HepG2 (cell line): ENCODE measurements around the gene ALG5. TPM values are rescaled to one million over a fixed set of nuclear protein-coding genes. Genes with fewer than 3 reads are reported as not detected.

Experiments used
- ATAC-seq: fragments of 200-7000 bp; cut with Tn5 transposase; 3 replicates; pipeline ENCODE4 v1.9.1; 2020; ENCODE audit warnings: mild to moderate bottlenecking, moderate library complexity
- BruUV-seq: library from RNA; stranded (reverse); fragments of 400-500 nt; replicated peaks from 2 replicates; lab custom pipeline; 2021; lab: Mats Ljungman, UMichigan
- CTCF ChIA-PET: fragments of 300-600 bp; formaldehyde crosslinking; extraction: SDS; loops from one replicate; lab custom pipeline; 2021; ENCODE audit warnings: low total read pairs, inconsistent platforms, low intra/inter-chr PET ratio; lab: Yijun Ruan, JAX
- POLR2A ChIA-PET: fragments of 350-600 bp; sonication (Branson Sonifier 250); formaldehyde crosslinking; loops from one replicate; lab custom pipeline; 2020; ENCODE audit warnings: antibody characterized with exemption, inconsistent platforms; lab: Yijun Ruan, JAX
- DNase-seq: peaks from one replicate; pipeline ENCODE4 v3.0.0-alpha.2; 2015; ENCODE audit warnings: low spot score
- FAIRE-seq: peaks from 3 replicates; lab custom pipeline; 2011; peaks lifted over from hg19 to GRCh38; lab: Jason Lieb, UNC
- H2AFZ ChIP-seq: one replicate; pipeline ENCODE4 v1.6.1; 2011; ENCODE audit warnings: low read length, inconsistent platforms
- H3K27ac ChIP-seq: fragments of 300-600 bp; 3 replicates; pipeline ENCODE4 v1.8.0; 2011; ENCODE audit warnings: mixed run types, mild to moderate bottlenecking, mixed read lengths, low read length, inconsistent platforms; ENCODE audit not compliant: insufficient read depth; ENCODE audit errors: extremely low read length
- H3K27me3 ChIP-seq, 2 experiments: fragments of 200-600 bp in 1 of 2; 2 replicates in 1 of 2; 3 replicates in 1 of 2; pipeline versions ENCODE4 v1.6.0 to v1.8.0; 2011; ENCODE audit warnings: low read length in 2 of 2, mild to moderate bottlenecking in 2 of 2, moderate library complexity in 2 of 2, inconsistent platforms in 1 of 2; ENCODE audit not compliant: insufficient read depth in 2 of 2, control insufficient read depth in 1 of 2
- H3K36me3 ChIP-seq, 2 experiments: fragments of 200-600 bp in 1 of 2; replicated peaks in 1 of 2; 2 replicates in 1 of 2; 3 replicates in 1 of 2; pipeline versions ENCODE4 v1.5.1 to v1.8.0; 2011; ENCODE audit warnings: low read length in 2 of 2, inconsistent platforms in 1 of 2; ENCODE audit not compliant: insufficient read depth in 2 of 2, control insufficient read depth in 1 of 2
- H3K4me1 ChIP-seq: 2 replicates; pipeline ENCODE4 v1.5.1; 2012; ENCODE audit warnings: low read length, inconsistent platforms; ENCODE audit not compliant: insufficient read depth
- H3K4me2 ChIP-seq: 2 replicates; pipeline ENCODE4 v1.6.0; 2011; ENCODE audit warnings: low read depth, low read length, inconsistent platforms
- H3K4me3 ChIP-seq, 3 experiments: fragments of 200-600 bp in 1 of 3; sonication (generic), shearing (Covaris generic) in 1 of 3; replicated peaks in 1 of 3; 2 replicates each; pipeline ENCODE4 v1.5.1; 2011 to 2016; ENCODE audit warnings: low read length in 3 of 3, inconsistent platforms in 2 of 3, low read depth in 2 of 3, mild to moderate bottlenecking in 2 of 3, control low read depth in 1 of 3, mixed read lengths in 1 of 3; ENCODE audit not compliant: insufficient read depth in 1 of 3
- H3K79me2 ChIP-seq: one replicate; pipeline ENCODE4 v1.6.1; 2011; ENCODE audit warnings: low read length, inconsistent platforms; ENCODE audit not compliant: insufficient read depth
- H3K9ac ChIP-seq: 2 replicates; pipeline ENCODE4 v1.6.0; 2011; ENCODE audit warnings: mild to moderate bottlenecking, low read depth, low read length, inconsistent platforms; ENCODE audit not compliant: insufficient read depth
- H3K9me3 ChIP-seq: 2 replicates; pipeline ENCODE4 v1.5.1; 2012; ENCODE audit warnings: mild to moderate bottlenecking, low read length
- H4K20me1 ChIP-seq: 2 replicates; pipeline ENCODE4 v1.6.0; 2011; ENCODE audit warnings: inconsistent platforms, mild to moderate bottlenecking, low read length, moderate library complexity; ENCODE audit not compliant: insufficient read depth
- CEBPB ChIP-seq: IDR thresholded peaks from 2 replicates; pipeline ENCODE4 v1.6.1; 2011; ENCODE audit warnings: low read depth, low read length, improper control_type of control experiment, borderline replicate concordance
- KAT2B ChIP-seq: fragments of 150-350 bp; IDR thresholded peaks from 2 replicates; pipeline ENCODE4 v1.6.1; 2014; ENCODE audit warnings: low read depth, low read length, borderline replicate concordance
- MED8 ChIP-seq: sonication (generic); formaldehyde crosslinking; IDR thresholded peaks from 2 replicates; pipeline ENCODE4 v1.8.1; 2023; ENCODE audit warnings: mild to moderate bottlenecking, missing genetic modification reagents; ENCODE audit not compliant: insufficient replicate concordance
- RBFOX2 ChIP-seq: fragments of 200-400 bp; formaldehyde crosslinking; IDR thresholded peaks from 2 replicates; pipeline ENCODE4 v1.6.1; 2017; ENCODE audit warnings: low read depth, mild to moderate bottlenecking, low read length
- ZKSCAN8 ChIP-seq: IDR thresholded peaks from 2 replicates; pipeline ENCODE4 v1.6.1; 2016; ENCODE audit warnings: borderline replicate concordance, missing genetic modification reagents, missing compliant biosample characterization
- ZMAT3 ChIP-seq: sonication (generic); formaldehyde crosslinking; conservative IDR thresholded peaks from 2 replicates; pipeline ENCODE4 v1.7.0; 2021; ENCODE audit warnings: missing genetic modification reagents
- ZNF225 ChIP-seq: sonication (generic); formaldehyde crosslinking; IDR thresholded peaks from 2 replicates; pipeline ENCODE4 v1.4.0; 2020; ENCODE audit warnings: mild to moderate bottlenecking, missing genetic modification reagents
- ZNF263 ChIP-seq: sonication (generic); formaldehyde crosslinking; IDR thresholded peaks from 2 replicates; pipeline ENCODE4 v1.4.0; 2020; ENCODE audit warnings: missing genetic modification reagents
- ZNF317 ChIP-seq: sonication (generic); formaldehyde crosslinking; IDR thresholded peaks from 2 replicates; pipeline ENCODE4 v1.5.0; 2020; ENCODE audit warnings: mild to moderate bottlenecking, missing genetic modification reagents
- ZNF331 ChIP-seq: sonication (generic); formaldehyde crosslinking; IDR thresholded peaks from 2 replicates; pipeline ENCODE4 v1.4.0; 2020; ENCODE audit warnings: missing genetic modification reagents
- ZNF446 ChIP-seq: sonication (generic); formaldehyde crosslinking; IDR thresholded peaks from 2 replicates; pipeline ENCODE4 v1.5.0; 2020; ENCODE audit warnings: mild to moderate bottlenecking, missing genetic modification reagents
- ZNF543 ChIP-seq: sonication (generic); formaldehyde crosslinking; IDR thresholded peaks from 2 replicates; pipeline ENCODE4 v1.4.0; 2020; ENCODE audit warnings: mild to moderate bottlenecking, missing genetic modification reagents
- WGBS: methylation state at CpG from one replicate; pipeline ENCODE4 v1.1.6; 2017; ENCODE audit warnings: low lambda C conversion rate; 5-methylcytosine and 5-hydroxymethylcytosine counted together
- in situ Hi-C: cut with HindIII; loops from 2 replicates; pipeline ENCODE4 v1.10.0; 2017; ENCODE audit warnings: low pct_unique_long_range_greater_than_20kb; ENCODE audit not compliant: extremely low pct_ligation_motif_present
- intact Hi-C: fragments of 100-400 bp; cut with micrococcal nuclease; formaldehyde crosslinking; loops from one replicate; pipeline ENCODE4 v1.10.0; 2022; ENCODE audit not compliant: unreplicated experiment
- polyA plus RNA-seq, 8 experiments: library from polyadenylated mRNA; depleted of rRNA in 3 of 8; stranded (reverse) in 7 of 8; unstranded in 1 of 8; fragments of >200 nt; fragmentation: Illumina TruSeq in 4 of 8; extraction: Trizol in 4 of 8; gene quantifications; 2 replicates each; pipeline versions ENCODE4 v1.2.1 to v1.2.3, GENCODE V29; 2011 to 2016; ENCODE audit warnings: low read depth in 4 of 8, missing spikeins in 1 of 8, mixed read lengths in 1 of 8; ENCODE audit not compliant: insufficient read depth in 1 of 8
- total RNA-seq, 5 experiments: library from RNA; depleted of rRNA; stranded (reverse); fragments of >200 nt; fragmentation: Illumina TruSeq; extraction: Trizol; gene quantifications; 2 replicates each; pipeline ENCODE4 v1.2.3, GENCODE V29; 2016; ENCODE audit warnings: low read depth in 1 of 5
- TF ChIP-seq, protein P1 (sequence below): sonication (generic); formaldehyde crosslinking; conservative IDR thresholded peaks from 2 replicates; pipeline ENCODE4 v1.4.0; 2020; ENCODE audit warnings: missing genetic modification reagents

Gene ALG5
- total and polyA plus RNA-seq, 2 of the 13 experiments (the other 11 are each of a cell fraction or from before 2014, with no cell fraction given) = 27.8 to 51.1 TPM

DNA sequence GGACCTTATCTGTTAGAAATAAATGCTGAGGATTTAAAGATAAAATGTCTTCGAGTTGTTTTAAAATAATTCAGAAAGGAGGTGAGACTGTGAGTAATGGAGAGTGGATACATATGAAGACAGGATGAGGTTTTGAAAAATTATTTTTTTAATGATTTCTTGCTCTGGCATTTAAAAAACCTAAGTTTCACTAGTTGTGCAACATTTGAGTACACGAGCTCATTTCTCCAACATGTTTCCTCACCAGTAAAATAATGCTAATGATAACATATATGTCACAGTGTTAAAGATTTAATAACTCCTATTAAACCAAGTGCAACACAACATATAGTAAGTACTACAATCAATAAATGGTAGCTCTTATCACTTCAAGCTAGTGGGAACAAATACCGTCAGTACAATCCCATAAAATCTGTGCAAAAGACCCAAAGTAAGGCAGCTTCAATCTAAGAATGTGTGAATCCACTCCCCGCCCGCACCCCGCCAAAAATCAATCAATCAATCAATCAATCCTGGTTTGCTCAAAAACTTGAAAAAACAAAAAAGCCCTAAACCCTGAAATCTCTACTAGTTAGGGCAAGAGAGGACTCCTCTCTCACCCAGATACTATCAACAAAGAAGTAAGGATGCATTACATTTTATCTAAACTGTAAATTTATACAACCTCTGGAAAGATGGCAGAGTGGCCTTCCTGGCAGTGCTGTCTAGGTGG lies 1.3 kb downstream of the ALG5 start:
- FAIRE-seq (no peak), DNase-seq (no peak)
- no peak overlapping the region for H2AFZ ChIP-seq
- H3K27ac ChIP-seq = peak overlapping the region; percentile 99
- intact Hi-C loops (loop anchor here (2.0 kb wide), 1 partner anchor 71 kb away; no protein-coding TSS in a partner anchor), in situ Hi-C loops (no loop called here)
- peaks cover 57% of the 10 kb centered on the region for H3K79me2 ChIP-seq
- H3K4me1 ChIP-seq = peaks cover 21% of the 10 kb centered on the region
- BruUV-seq = no TSS peak
- WGBS = 52% methylated on average over 6 of the region's 6 CpGs
- H3K9me3 ChIP-seq = no peaks in the 10 kb centered on the region
- ChIA-PET POLR2A (interaction anchor here (1.0 kb wide), 1 partner anchor 15 kb away, joined by 4 read pairs; no protein-coding TSS in a partner anchor), CTCF (no interaction called here)
- H3K9ac ChIP-seq = peak overlapping the region; percentile 93
- H3K36me3 ChIP-seq = peaks cover 12 to 27% of the 10 kb centered on the region in 2 experiments
- no peaks in the 10 kb centered on the region; a peak in 1 of 5 replicates for H3K27me3 ChIP-seq
- peak overlapping the region; percentile 89 for H3K4me2 ChIP-seq
- TF ChIP-seq KAT2B (peak; percentile 51), ZMAT3 (0 out of 2 replicates have a peak, but pooled peaks have one; percentile 3), ZNF263 (CRISPR knock-in tag) (no peak), CEBPB (peak; percentile 25; the same call in 1 of the 2 replicates), ZKSCAN8 (CRISPR knock-in tag) (no peak), ZNF317 (CRISPR knock-in tag) (no peak), ZNF331 (CRISPR knock-in tag) (no peak), ZNF225 (no peak), MED8 (CRISPR knock-in tag) (no peak), RBFOX2 (no peak), ZNF543 (CRISPR knock-in tag) (0 out of 2 replicates have a peak, but pooled peaks have one; percentile 4), ZNF446 (CRISPR knock-in tag) (no peak)
- TF ChIP-seq, protein P1, sequence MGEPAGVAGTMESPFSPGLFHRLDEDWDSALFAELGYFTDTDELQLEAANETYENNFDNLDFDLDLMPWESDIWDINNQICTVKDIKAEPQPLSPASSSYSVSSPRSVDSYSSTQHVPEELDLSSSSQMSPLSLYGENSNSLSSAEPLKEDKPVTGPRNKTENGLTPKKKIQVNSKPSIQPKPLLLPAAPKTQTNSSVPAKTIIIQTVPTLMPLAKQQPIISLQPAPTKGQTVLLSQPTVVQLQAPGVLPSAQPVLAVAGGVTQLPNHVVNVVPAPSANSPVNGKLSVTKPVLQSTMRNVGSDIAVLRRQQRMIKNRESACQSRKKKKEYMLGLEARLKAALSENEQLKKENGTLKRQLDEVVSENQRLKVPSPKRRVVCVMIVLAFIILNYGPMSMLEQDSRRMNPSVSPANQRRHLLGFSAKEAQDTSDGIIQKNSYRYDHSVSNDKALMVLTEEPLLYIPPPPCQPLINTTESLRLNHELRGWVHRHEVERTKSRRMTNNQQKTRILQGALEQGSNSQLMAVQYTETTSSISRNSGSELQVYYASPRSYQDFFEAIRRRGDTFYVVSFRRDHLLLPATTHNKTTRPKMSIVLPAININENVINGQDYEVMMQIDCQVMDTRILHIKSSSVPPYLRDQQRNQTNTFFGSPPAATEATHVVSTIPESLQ (CRISPR knock-in tag) = no peak
- TF ChIP-seq, all 625 proteins: peak for 4
- no peaks in the 10 kb centered on the region for H4K20me1 ChIP-seq
- no peak for ATAC-seq
- peak overlapping the region; percentile 97 to 99 (median 97) for H3K4me3 ChIP-seq
